Fibroblast of lung (primary cell): ENCODE measurements around the gene KREMEN2. TPM values are rescaled to one million over a fixed set of nuclear protein-coding genes. Genes with fewer than 3 reads are reported as not detected.

Experiments used
- DNase-seq, 2 donors: peaks; one replicate each; pipeline versions ENCODE4 v3.0.0 to v3.0.0-alpha.2; 2010; ENCODE audit warnings: low read depth in 2 of 2
- H2AFZ ChIP-seq: 2 replicates; pipeline ENCODE4 v1.5.1; 2012; ENCODE audit warnings: low read length, control low read depth, inconsistent platforms
- H3K27ac ChIP-seq: 2 replicates; pipeline ENCODE4 v1.5.1; 2011; ENCODE audit warnings: low read length, control low read depth; ENCODE audit not compliant: insufficient read depth
- H3K27me3 ChIP-seq: 2 replicates; pipeline ENCODE4 v1.5.1; 2011; ENCODE audit warnings: mild to moderate bottlenecking, low read length; ENCODE audit not compliant: control insufficient read depth, insufficient read depth
- H3K36me3 ChIP-seq: 2 replicates; pipeline ENCODE4 v1.5.1; 2011; ENCODE audit warnings: low read length; ENCODE audit not compliant: control insufficient read depth, insufficient read depth
- H3K4me1 ChIP-seq: 2 replicates; pipeline ENCODE4 v1.5.1; 2011; ENCODE audit warnings: low read length; ENCODE audit not compliant: control insufficient read depth, insufficient read depth; ENCODE audit errors: extremely low read depth
- H3K4me2 ChIP-seq: 2 replicates; pipeline ENCODE4 v1.5.1; 2011; ENCODE audit warnings: low read length, control low read depth; ENCODE audit not compliant: insufficient read depth; ENCODE audit errors: extremely low read depth
- H3K4me3 ChIP-seq, 4 experiments: fragments of 200-600 bp in 1 of 4; sonication (generic) in 1 of 4; replicated peaks in 1 of 4; 2 replicates each; pipeline ENCODE4 v1.5.1; 2011 to 2016; ENCODE audit warnings: low read length in 4 of 4, low read depth in 3 of 4, mild to moderate bottlenecking in 3 of 4, control low read depth in 2 of 4, inconsistent platforms in 1 of 4, mixed read lengths in 1 of 4; ENCODE audit not compliant: insufficient read depth in 1 of 4; ENCODE audit errors: control extremely low read depth in 1 of 4
- H3K79me2 ChIP-seq: 2 replicates; pipeline ENCODE4 v1.5.1; 2012; ENCODE audit warnings: mild to moderate bottlenecking, low read length, inconsistent platforms; ENCODE audit not compliant: control insufficient read depth, insufficient read depth
- H3K9ac ChIP-seq: 2 replicates; pipeline ENCODE4 v1.5.1; 2011; ENCODE audit warnings: mild to moderate bottlenecking, low read length, control low read depth; ENCODE audit not compliant: insufficient read depth
- H3K9me3 ChIP-seq: 2 replicates; pipeline ENCODE4 v1.5.1; 2012; ENCODE audit warnings: low read depth, low read length; ENCODE audit not compliant: control insufficient read depth, insufficient read depth
- H4K20me1 ChIP-seq: 2 replicates; pipeline ENCODE4 v1.5.1; 2011; ENCODE audit warnings: low read length; ENCODE audit not compliant: control insufficient read depth, insufficient read depth; ENCODE audit errors: extremely low read depth
- CTCF ChIP-seq, 2 donors: IDR thresholded peaks in 1 of 2; conservative IDR thresholded peaks in 1 of 2; 1 replicate in 1 of 2; 2 replicates in 1 of 2; pipeline ENCODE4 v1.5.1; 2011 to 2012; ENCODE audit warnings: low read length in 2 of 2, control low read depth in 1 of 2, inconsistent platforms in 1 of 2, low read depth in 1 of 2, mild to moderate bottlenecking in 1 of 2
- EZH2 ChIP-seq: IDR thresholded peaks from 2 replicates; pipeline ENCODE4 v1.5.1; 2012; ENCODE audit warnings: low read length, control low read depth, mild to moderate bottlenecking; ENCODE audit errors: missing control alignments
- polyA plus RNA-seq, 2 donors: library from polyadenylated mRNA; depleted of rRNA in 1 of 2; stranded (reverse) in 1 of 2; unstranded in 1 of 2; fragments of >200 nt; gene quantifications; 2 replicates each; pipeline ENCODE4 v1.2.1, GENCODE V29; 2011 to 2012; ENCODE audit warnings: missing spikeins in 1 of 2
- total RNA-seq: library from RNA; depleted of rRNA; stranded (reverse); fragments of >200 nt; gene quantifications from 2 replicates; pipeline ENCODE4 v1.2.1, GENCODE V29; 2014

KREMEN2 gene
- total and polyA plus RNA-seq, 2 donors (not counting 1 experiment from before 2014, with no cell fraction given): not detected

- DNase-seq: no peak
- Histone ChIP-seq H3K9ac (no peak overlapping the region), H4K20me1 (no peaks in the 10 kb centered on the region), H3K36me3 (no peaks in the 10 kb centered on the region), H3K79me2 (no peaks in the 10 kb centered on the region), H3K4me2 (peak overlapping the region; percentile 93), H3K27me3 (peaks cover 23% of the 10 kb centered on the region), H3K4me1 (no peaks in the 10 kb centered on the region), H2AFZ (no peak overlapping the region), H3K27ac (no peak overlapping the region), H3K9me3 (no peaks in the 10 kb centered on the region), H3K4me3 (peak overlapping the region in 3 of 4 experiments; percentile 65 to 77 (median 71))
- no peak for TF ChIP-seq EZH2
- no peak for TF ChIP-seq CTCF (conservative IDR thresholded peaks at IDR 0.05 in 1 of 2, IDR thresholded peaks at IDR 0.05 in 1 of 2; ENCODE audit: low read depth in 1 of 2, low read length in 2 of 2)
Observed at GRCh38 chr16:2970563-2970962, 6.5 kb downstream of the KREMEN2 start.

- Histone ChIP-seq H3K9me3 (no peaks in the 10 kb centered on the region), H4K20me1 (no peaks in the 10 kb centered on the region), H3K4me1 (no peaks in the 10 kb centered on the region), H3K9ac (no peak overlapping the region), H3K27ac (no peak overlapping the region), H2AFZ (no peak overlapping the region), H3K79me2 (no peaks in the 10 kb centered on the region), H3K4me3 (no peak overlapping the region), H3K27me3 (peaks cover 16% of the 10 kb centered on the region), H3K4me2 (no peak overlapping the region), H3K36me3 (no peaks in the 10 kb centered on the region)
- TF ChIP-seq CTCF (conservative IDR thresholded peaks at IDR 0.05 in 1 of 2, IDR thresholded peaks at IDR 0.05 in 1 of 2; ENCODE audit: low read depth in 1 of 2, low read length in 2 of 2): no peak
- no peak for DNase-seq
Observed at GRCh38 chr16:2971134-2971984, 7.3 kb downstream of the KREMEN2 start.

GRCh38 chr16:2971985-2972784, 8.1 kb downstream of the KREMEN2 start:
- Histone ChIP-seq H3K27me3 (peaks cover 9% of the 10 kb centered on the region), H4K20me1 (no peaks in the 10 kb centered on the region), H3K9me3 (no peaks in the 10 kb centered on the region), H3K36me3 (peaks cover 2% of the 10 kb centered on the region), H3K4me2 (no peak overlapping the region), H3K9ac (no peak overlapping the region), H2AFZ (no peak overlapping the region), H3K4me1 (no peaks in the 10 kb centered on the region), H3K79me2 (no peaks in the 10 kb centered on the region), H3K27ac (no peak overlapping the region), H3K4me3 (no peak overlapping the region)
- TF ChIP-seq CTCF (conservative IDR thresholded peaks at IDR 0.05 in 1 of 2, IDR thresholded peaks at IDR 0.05 in 1 of 2; ENCODE audit: low read depth in 1 of 2, low read length in 2 of 2) (no peak), EZH2 (no peak)
- no peak for DNase-seq
